Occipital lobe (tissue), 2 donors: Measurements from ENCODE around the gene FAM131C. TPM values are rescaled to one million over a fixed set of nuclear protein-coding genes. Genes with fewer than 3 reads are reported as not detected.

ENCODE experiments used
- DNase-seq: peaks from one replicate; lab custom pipeline; 2025; lab: John Stamatoyannopoulos, UW
- total RNA-seq: library from RNA; depleted of rRNA; stranded (reverse); fragments of >200 nt; gene quantifications from one replicate; pipeline ENCODE4 v1.2.3, GENCODE V29; 2014

FAM131C gene
- total RNA-seq, 1 donor from 2014 or later: 1.7 TPM

DNA sequence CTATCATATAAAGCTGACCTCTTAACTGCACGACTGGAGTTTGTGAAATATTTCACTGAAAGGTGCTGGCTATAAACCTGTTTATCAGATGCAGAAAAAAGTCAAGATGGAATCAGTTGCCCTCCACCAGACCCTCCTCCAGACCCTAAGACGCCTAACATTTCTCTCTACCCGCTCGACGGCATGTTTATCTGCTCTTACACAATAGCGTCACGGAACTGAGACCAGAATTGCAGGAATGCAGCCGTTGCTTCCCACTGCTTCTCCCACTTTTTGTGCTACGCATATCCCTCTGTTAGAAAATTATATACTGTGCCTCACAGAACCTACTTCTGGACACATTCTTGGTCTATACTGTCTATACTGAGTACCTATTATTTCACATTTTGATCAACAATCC is 28.2 kb upstream of the FAM131C start:
- DNase-seq: no peak

DNA sequence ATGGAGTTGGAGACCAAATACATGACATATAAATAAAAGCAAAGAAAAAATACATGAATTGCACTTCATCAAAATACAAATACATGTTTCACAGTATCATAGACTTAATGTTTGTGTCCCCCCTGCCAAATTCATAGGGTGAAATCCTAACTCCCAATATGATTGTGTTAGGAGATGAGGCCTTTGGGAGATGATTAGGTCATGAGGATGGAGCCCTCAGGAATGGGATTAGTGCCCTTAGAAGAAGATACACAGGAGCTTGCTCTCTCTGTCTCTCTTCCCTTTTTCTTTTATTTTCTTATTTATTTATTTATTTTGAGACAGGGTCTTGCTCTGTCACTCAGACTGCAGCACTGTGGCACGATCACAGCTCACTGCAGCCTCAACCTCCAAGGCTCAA is 26.0 kb upstream of the FAM131C start:
- no peak for DNase-seq

DNA sequence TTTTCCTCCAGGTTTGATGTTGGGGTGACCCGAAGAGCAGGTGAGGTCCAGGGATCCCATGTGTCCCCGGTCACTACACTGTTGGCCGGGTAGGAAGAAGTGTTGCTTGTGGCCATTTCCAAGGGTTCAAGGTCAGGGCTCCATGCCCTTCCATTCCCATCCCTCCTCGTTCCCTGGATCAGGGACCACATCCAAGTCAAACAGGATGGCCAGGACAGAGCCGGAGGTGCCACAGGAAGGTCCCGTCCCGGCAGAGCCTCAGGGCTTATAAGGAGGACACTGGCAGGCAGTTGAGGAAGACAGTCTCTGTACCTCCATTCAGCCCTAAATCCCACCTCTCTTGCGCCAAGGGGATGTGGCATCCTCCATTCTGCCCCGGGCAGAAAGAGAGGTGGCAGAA is 22.0 kb upstream of the FAM131C start:
- DNase-seq: no peak

DNA sequence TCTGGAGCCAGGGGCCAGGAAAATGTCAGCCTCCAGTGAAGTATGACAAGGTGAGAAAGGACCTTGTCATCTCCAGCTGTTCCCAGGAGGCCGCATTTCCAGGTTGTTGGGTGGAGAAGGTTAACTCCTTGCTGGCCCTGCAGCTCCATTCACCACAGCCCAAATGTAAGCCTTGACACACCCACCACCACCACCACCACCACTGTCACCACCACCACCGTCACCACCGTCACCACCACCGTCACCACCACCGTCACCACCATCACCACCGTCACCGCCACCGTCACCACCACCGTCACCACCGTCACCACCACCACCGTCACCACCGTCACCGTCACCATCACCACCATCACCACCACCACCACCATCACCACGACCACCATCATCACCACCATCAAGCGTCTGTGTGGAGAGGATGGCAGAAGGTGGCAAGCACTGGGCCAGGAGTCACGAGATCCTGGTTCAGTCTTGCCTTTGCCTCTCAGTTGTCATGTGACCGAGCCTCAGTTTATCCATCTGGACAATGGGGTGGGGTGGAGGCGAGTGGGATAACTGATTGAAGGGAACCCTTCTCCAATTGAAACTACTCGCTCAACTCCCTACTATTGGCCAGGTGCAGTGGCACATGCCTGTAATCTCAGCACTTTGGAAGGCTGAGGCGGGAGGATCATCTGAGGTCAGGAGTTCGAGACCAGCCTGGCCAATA is 21.2 kb upstream of the FAM131C start:
- no peak for DNase-seq

DNA sequence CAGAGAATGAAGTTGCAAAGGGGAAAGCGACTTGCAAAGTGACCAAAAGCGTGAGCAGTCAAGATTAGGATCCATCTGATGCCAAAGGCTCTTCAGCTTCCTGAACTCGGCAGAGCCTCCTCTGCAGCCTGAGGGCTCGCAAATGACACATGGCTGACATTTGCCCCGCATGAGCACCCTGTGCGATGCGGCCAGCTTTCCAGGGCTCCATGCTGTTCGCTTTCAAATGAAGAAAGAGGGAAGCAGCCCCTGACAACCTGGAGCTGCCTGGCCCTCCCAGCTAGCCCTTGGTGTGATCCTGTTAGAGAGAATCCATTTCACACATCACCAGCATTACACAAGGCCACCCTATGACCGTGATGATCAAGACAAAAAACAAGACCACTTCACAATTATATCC is 20.2 kb upstream of the FAM131C start:
- no peak for DNase-seq

DNA sequence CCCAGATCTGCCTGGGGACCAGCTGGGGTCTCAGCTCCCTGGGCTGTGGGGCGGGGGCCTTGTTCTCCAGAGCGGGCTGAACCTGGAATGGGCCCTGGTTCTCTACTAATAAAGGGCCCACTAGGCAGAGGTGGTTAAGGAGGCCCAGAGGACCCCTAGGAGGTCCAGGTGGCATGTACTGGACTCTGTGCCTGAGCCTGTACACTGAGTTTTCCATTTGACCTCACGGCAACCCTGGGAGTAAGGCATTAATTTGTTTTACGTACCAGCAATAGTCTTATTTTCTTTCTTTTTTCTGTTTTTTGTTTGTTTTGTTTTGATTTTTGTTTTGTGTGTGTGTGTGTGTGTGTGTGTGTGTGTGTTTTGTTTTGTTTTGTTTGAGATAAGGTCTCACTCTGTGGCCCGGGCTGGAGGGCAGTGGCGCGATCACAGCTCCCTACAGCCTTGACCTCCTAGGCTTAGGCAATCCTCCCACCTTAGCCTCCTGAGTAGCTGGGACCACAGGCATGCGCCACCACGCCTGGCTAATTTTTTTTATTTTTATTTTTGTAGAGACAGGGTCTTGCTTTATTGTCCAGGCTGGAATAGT is 19.6 kb upstream of the FAM131C start:
- no peak for DNase-seq

DNA sequence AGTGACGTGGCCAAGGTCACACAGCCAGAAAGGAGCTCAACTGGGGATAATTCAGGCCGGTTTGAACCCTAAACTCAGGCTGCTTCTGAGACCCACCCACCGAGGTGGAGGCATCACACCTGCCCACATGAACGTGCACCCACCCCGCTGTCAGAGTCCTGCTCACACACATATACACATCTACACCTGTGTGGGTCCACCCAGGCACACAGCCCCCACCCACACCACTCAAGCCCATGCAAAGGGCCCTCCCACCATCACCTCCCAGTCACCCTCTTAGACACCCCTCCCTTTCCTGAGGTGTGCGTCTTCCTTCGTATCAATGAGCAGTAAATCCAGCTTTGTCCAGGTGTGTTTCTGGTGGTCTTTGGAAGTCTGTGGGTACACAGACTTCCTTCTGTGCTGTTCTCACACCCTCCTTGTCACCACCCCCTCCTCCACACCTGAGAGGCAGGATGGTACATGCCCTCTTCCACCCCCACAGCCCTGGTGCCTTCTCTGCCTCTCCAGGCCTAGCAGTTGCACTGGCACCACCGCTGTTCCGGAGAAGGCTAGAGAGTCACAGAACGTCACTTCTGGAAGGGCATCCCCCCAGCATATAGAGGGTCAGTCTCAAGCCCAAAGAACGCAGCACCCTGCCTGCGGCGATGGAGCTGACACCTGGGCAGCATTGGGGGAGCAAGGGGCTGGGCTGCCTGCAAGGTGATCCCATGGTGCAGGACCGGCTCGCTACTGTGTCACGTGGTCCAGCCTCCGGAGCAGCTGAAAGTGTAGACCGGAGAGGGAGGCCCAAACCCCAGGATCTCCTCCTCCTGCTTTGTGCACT is 18.9 kb upstream of the FAM131C start:
- no peak for DNase-seq

DNA sequence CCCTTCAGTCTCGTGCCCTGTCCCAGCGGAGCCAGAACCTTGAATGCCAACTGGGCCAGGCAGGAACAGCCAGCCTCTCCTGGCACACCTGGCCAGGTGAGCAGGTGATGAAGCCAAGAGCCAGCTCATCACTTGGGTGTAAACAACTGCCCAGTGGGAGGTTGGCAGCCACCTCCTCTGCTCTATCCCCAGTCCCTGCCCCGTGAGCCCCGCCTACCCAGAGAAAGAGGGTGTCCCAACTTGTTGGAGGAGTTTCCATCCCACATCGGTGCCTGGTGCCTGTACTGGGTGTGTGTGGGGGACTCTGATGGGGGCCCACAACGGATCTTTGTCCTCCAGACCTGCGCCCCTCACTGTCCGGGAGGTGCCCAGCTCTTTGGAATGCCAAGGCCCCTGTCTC is 17.8 kb upstream of the FAM131C start:
- no peak for DNase-seq

DNA sequence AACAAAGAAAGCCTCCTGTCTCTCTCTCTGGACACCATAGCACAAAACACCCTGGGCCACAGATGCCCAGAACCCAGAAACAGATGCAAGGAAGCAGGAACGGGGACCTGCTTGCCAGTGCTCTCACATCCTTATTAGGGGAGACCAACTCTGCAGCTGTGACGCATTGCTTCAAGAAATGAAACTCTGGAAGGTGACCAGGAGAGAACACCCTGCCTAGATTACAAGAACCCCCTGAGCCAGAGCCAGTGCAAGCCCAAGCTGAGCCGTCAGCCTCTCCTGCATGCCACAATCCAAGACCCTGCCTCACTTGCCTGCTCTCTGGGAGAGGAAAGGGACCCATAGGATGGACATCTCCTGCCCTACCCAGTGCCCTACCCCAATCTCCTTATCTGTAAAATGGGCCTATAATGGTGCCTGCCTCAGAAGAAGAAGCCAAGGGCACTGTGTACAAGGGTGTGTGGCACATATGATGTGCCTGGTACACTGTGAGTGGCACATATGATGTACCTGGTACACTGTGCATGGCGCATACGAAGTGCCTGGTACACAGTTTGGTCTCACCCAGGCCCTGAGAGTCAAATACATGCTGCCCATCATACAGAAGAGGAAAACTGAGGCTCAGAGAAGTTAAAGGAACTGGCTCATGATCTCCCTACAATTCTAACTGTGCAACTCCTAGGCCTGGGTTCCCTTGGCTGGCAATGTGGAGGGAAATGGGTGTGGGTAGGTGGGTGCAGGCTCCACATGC is 16.8 kb upstream of the FAM131C start:
- no peak for DNase-seq

DNA sequence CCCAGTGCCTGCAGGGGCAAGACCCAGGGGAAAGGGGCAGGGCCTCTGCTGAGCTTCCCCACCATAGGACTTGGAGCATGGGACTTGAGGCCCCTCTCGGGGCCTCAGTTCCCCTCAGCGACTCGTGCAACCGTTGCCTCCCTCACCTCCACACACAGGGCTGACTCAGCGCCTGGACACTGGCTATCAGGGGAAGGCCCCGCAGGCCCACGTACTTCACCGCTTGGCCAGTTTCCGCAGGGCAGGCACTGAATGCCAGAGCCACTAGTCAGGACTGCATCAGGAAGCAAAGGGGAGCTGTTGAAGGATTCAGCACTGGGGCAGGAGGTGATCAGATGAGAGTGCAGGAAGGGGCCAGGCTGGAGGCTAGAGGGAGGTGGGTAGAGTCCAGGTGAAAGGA is 15.5 kb upstream of the FAM131C start:
- DNase-seq: no peak

DNA sequence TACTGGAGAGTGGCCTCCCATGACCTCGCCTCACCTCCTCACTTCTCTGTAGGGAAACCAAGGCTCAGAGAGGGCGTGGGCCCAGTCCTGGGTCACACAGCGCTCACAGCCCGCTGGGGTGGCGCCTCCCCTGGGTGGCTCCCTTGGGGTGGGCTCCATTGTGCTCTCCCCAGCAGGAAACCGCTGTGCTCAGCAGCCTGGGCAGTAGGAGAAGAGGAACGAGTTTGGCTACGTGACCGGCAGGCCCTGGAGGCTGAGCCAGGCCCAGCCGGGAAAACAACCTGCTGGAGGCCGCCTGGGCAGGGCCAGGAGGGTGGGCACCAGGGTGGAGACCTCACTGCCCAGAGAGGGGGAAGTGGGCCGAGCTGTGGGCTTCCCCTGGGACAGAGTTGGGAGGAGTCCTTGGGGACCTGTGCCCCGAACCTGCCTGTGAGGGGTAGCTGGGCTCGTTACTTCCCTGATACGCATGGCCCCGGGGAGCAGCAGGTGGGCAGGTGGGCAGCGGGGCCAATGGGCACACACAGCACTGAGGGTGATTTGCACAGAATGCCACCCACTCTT is 15.0 kb upstream of the FAM131C start:
- DNase-seq: no peak

DNA sequence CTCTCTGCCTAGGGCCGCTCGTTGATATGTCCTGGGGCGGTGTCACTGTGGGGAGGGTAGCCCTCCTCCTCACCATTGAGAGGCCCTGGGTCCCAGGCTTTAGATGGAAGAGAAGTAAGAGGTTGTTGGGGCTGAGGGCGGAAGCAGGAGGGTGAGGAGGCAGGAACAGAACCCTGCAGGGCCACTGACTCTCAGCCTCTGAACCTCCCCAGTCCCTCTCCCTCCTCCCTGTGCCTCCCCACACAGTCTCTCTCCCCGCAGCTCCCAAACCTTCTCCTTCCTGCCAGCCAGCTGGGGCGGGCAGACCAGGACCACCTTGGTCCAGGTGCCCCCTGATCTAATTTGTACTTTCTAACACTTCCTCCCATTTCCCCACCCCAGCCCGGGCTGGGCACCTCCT is 14.3 kb upstream of the FAM131C start:
- no peak for DNase-seq

DNA sequence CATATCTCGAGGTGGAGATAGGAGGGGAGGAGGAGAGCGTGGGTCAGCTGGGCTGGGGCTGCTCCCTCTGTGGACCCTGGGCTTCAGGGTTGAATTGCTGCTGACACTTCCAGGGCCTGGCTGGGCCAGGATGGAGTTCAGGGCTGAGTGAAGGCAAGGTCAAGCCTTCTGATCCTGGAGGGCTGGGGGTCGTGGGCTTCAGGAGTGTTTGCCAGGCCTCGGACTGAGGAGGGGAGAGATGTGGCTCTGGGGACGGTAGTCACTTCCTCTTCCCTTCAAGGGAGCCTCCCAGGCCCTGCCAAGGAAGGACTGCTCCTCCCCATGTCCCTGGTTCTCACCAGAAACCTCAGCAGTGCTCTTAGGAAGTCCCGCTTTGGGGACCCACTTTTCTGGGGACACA is 12.1 kb upstream of the FAM131C start:
- DNase-seq: no peak

DNA sequence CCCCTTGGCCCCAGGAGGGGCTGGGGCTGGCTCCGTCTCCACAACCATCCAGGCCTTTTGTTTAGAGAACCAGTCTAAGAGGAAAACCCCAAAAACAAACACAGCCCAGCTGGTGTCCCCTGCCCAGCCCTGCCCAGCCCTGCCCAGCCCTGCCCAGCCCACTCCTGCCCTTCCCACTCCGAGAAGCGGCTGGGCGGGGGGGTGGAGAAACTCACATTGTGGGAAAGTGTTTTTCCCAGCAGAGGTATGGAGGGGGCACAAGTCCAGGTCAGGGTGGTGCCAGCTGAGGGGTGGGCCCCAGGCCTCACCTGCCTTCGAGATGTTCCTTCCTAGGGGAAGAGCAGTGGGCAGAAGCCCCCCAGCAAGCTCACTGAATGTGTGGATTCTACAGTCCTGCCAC is 10.0 kb upstream of the FAM131C start:
- no peak for DNase-seq

DNA sequence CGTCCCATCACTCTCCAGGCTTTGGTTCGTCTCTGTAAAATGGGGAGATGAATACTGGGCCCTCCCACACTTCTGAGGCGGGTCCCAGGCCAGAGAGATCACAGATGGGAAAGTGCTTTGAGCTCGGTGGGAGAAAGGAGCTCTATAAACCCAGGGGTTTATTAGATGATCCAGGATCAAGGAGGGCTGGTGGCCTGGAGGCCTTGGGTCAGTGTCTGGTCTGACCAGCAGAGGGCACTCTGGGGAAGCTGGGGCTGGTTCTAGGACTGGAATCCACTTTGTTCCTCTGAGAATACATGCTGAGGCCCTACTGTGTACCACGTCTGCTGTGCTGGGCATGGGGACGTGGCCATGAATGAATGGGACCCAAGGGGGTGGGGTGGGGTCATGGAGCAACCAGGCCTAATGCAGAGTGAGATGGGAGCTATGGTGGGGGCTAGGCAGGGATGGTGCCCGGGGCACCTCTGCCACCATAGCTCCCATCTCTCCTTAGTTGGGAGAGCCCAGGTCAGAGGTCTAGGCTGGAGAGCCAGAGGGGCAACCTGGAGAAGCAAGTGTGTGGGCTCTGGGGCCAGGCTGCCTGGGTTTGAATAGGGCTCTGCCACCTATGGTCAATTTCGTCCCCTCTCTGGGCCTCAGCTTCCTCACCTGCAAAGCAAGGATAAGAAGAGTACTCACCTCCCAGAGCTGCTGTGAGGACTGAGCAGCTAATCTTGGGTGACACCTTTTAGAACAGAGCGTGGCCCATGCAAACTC is 9.0 kb upstream of the FAM131C start:
- no peak for DNase-seq

DNA sequence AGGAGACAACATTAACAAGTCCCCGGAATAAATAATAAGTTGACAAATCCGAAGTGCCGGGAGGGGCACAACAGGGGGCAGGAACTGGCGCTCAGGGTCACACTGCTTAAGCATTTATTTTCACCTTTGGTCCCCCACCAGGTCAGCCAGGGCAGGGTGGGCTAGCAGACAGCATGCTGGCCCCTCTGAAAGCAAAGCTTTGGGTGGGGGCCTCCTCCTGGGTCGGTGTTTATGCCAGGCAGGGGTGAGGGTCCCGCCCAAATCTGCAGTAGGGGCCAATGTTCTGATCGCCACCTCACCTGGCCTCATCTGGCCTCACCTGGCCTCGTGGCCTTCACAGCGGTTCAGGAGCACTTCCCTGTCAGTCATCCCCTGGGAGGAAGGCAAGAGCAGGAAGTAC is 8.2 kb upstream of the FAM131C start:
- no peak for DNase-seq

DNA sequence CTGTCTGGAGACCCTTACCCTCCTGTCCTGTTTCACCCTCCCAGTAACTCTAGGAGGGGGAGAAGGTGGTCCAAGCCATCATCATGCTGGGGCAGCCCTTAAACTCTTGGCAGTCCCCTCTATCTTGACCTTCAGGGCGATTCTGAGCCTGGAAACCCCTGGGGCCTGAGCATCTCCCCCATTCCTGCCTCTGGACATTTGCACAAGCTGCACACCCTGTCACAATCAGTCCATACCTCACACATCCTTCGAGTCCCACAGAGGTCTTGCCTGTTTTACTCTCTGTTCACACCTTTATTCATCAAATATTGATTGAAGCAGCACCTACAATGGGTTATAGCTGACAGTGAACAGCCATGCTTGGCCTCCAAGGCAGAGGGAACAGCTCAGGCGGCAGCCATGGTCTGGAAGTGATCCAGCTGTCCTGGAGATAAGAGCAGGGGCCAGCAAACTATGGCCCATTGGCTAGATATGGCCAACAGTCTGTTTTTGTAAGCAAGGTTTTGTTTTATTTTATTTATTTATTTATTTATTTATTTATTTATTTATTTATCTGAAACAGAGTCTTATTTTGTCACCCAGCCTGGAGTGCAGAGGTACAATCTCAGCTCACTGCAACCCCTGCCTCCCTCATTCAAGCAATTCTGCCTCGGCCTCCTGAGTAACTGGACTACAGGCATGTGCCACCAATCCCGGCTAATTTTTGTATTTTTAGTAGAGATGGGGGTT is 7.1 kb upstream of the FAM131C start:
- no peak for DNase-seq

DNA sequence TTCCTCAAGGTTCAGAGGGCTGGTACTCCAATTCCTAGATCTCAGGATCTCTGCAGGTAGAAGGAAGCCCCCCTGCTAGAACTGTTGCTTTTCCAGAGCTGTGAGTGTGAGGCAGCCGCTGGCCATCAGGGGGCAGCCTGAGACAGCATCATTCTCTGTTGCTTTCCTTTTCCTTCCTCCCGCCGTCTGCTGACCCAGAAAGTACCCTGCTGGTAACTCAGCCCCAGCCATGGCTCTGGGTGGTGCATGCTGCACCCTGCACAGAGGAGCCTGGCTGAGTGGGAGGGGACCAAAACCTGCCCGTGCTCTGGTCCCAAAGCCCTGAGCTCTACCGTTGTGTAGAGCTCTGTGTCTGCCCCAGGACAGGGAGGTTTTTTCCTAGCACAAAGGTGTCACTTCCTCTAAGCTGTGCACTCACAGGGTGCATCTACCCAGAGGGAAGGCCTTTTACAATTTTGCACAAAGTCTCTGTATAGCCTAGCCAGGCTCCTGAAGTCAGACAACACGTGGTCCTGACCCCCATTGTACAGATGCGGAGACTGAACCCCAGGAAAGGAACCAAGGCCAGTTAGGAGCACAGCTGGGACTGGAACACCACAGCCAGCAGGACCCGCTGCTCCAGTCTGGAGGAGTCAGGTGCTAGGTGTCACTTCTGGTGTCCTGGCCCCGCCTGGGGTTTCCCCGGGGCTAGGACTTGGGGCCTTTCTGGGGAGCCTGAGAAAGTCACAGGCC is 5.6 kb upstream of the FAM131C start:
- peak; percentile 43 for DNase-seq

DNA sequence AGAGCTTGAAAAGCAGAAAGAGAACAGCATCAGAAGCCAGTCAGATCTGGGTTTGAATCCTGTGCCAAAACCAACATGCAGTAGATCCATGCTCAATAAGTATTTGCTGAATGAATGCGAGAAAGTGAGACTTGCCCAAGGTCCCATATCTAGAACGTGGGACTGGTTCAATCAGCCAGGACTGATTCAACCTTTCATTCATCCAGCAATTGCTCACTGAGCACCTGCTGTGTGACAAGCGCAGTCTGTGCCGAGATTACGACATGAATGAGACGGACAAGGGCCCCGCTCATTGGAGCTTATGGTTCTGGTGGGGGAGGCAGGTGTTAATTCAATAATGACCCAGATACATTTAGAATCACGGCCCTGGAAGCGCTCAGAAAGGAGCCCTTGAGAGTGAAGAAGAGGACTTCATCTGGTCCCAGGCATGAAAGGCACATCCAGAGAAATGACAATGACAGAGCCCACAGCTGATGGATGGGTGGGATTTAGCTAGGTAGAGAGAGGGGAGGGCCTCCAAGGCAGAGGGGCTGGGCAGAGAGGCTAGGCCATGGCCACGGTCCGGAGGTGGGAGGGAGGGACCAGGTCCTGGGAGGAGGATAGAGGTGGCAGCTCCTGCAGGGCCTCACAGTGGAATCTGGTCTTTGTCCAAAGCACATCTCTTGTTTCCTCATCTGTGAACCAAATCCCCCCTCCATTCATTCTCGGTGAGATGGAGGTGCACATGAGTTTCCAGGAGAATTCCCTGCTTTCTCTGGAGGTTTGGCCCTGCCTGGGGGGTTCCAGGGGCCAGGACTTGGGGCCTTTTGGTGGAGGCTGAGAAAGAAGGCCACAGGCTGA is 4.2 kb upstream of the FAM131C start:
- DNase-seq: no peak
